LNCAP (cell line): ENCODE data around the gene NINJ1.

Experiments used
- TF ChIP-seq, protein P1 (sequence below): fragments of 450-650 bp; IDR thresholded peaks from 2 replicates; pipeline ENCODE4 v1.5.1; 2017; ENCODE audit warnings: mild to moderate bottlenecking

Gene NINJ1

DNA sequence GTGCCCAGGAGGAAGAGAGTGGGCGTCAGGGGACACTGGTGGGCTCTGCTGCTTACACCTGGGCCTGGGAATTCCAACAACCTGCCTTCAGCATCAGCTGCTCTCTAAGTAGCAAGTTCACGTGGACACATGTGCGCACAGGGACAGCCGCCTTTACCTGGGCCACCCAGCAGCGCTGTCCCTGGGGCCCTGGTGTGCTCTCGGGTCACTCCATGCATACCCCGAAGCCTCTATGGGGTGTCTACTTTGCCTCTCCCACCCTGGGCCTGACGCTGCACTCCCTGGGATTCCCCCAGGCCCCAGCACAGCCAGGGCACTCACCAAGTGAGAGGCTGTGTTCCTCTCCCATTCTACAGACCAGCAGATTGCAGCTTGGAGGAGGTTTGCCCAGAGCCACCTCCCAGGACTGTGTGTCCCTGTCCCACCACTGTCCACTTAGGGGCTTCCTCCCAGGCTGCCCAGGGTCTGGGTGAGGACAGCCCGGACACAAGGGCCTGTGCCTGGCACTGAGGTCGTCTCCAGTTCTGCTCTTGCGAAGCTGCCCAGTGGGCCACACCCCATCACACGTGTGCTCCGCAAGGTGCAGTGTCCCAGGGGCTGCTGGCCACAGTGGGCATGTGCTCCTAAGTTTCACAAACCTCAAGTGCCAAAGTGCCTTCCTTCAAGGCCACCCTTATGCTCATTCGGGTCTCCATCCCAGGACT, 5.9 kb downstream of the NINJ1 start:
- TF ChIP-seq, protein P1, sequence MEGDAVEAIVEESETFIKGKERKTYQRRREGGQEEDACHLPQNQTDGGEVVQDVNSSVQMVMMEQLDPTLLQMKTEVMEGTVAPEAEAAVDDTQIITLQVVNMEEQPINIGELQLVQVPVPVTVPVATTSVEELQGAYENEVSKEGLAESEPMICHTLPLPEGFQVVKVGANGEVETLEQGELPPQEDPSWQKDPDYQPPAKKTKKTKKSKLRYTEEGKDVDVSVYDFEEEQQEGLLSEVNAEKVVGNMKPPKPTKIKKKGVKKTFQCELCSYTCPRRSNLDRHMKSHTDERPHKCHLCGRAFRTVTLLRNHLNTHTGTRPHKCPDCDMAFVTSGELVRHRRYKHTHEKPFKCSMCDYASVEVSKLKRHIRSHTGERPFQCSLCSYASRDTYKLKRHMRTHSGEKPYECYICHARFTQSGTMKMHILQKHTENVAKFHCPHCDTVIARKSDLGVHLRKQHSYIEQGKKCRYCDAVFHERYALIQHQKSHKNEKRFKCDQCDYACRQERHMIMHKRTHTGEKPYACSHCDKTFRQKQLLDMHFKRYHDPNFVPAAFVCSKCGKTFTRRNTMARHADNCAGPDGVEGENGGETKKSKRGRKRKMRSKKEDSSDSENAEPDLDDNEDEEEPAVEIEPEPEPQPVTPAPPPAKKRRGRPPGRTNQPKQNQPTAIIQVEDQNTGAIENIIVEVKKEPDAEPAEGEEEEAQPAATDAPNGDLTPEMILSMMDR = no peak

DNA sequence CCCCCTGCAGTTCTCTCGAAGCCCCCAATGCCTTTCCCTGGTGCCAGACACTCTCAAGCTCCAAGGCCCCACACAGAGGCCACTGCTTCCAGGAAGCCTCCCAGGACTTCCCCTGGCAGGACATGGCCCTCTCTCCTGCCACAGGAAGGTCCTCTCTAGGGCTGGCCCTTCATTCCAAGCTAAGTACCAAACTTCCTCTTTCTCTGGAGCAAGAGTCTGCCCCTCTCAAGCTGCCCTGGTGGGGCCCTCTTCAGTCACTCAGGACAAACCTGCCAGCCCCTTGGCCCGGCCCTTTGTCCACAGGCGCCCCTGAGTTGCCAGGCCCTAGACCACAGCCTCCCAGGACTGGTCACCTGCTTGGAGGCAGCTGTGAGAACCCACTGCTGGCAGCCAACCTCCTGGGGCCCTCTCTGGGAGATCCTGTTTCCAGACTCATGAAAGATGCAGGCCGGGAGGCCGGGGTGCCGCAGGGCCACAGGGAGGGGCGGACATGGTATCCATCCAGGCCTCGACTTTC, 6.6 kb downstream of the NINJ1 start:
- TF ChIP-seq, protein P1 = no peak

DNA sequence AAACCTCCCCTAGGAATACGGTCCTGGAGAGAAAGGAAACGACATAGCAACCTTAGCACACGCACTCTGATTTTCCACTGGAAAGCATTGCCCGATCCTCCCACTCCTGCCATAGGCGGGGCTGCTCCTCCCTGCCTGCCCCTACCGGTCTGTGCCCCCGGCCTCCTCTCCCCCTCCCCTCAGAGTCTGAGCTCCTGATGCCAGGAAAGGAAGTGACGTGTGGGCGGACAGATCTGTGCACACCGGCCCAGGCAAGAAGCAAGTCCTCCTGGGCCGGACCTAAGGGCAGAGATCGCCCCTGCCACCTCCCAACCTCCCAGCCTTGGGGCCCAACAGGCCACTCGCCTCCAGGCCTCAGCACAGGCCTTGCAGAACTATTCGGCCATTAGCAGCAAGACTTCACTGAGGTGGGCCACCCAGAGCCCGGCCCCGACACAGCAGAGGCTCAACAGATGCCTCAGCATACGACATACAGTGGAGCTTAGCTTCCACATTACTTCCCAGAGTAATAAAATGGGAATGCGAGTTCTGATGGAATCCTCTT, 7.2 kb downstream of the NINJ1 start:
- TF ChIP-seq, protein P1 = no peak

DNA sequence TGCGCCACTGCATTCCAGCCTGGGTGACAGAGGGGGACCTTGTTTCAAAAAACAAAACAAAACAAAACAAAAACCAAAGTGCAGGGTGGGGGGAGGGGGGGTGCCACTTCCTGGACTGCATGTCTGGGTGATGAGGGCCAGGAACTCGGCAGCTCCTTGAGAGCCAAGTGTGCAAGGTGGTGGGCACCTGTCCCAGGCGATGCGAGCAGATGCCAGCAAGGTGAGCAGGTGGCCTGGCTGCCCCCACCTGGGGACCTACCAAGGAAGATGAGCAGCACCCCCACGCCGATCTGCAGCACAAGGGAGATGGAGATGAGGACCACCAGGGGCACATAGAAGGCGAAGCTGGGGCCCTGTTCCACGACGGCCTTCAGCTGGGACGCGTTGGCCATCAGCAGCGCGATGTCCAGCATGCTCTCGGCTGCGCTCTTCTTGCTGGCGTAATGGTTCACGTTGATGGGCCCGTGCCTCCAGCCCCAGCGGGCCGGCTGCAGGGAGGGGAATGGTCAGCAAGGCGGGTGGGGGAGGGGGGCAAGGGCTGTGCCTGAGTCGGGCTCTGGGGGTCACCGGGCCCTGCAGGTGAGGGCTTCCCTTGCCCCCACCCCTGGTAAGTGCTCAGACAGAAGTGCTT, 7.8 kb downstream of the NINJ1 start:
- TF ChIP-seq, protein P1 = no peak

DNA sequence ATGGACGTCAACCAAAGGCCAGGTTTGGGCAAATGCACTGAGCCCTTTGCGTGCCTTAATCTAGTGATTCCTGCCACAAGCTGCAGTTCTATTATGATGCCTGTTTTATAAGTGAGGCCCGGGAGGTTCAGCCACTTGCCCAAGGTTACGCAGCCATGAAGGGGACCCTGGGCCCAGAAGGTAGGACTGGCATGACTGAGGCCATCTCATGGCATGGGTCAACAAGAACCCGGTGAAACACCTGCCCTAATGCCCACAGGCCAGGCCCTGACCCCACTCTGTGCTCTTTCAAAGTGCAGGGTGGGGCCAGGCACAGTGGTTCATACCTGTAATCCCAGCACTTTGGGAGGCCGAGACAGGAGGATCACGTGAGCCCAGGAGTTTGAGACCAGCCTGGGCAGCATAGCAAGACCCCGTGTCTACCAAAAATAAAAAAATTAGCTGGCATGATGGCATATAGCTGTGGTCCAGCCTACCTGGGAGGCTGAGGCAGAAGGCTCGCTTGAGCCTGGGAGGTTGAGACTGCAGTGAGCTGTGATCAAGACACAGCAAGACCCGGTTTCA, 8.6 kb downstream of the NINJ1 start:
- TF ChIP-seq, protein P1 = no peak

DNA sequence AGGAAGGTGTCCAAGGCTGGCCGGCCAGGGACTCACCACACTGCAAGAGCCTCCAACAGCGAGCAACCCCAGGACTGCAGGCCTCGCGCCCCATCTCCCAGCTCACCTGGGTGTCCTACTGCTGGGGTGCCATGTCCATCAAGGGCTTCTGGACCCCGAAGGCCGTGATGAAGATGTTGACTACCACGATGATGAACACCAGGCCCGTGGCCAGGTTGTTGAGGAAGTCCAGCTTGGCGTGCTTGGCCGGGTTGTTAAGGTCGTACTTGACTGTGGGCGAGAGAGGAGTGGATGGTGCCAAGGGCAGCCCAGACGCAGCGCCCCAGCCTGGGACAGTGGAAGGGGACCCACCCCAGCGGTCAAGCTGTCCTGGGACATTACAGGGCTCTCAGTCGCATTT, 9.3 kb downstream of the NINJ1 start:
- TF ChIP-seq, protein P1 = no peak

DNA sequence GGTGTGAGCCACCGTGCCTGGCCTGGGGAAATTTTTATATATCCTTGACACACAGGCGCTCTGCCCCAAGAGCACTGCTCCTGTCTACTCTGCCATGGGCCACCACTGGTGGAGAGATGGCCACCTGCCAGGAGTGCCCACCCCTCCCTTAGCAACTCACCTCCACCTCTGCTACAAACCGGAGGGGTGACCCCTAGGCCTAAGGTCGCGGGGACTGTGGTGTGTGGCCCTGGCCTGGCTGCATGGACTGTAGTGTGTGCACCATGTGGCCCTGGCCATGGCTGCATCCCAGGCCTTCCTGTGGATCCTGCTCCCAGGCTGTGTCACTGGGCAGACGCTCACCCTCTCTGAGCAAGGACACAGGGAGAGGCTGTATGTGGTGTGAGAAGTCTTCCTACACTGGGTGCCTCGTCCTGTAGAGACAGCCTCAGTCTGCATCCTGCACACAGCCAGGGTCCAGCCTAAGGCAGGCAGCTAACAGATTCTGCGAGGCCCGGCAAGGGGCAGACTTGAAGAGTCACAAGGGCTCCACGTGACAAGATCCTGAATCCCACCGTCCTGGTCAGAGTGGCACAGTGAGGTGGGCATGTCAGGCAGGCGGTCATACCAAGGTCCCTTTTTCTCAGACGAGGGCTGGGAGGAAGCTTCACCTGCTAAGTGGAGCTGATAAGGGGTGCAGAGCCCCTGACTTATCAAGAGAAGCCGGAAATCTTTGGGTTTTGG, 10.3 kb downstream of the NINJ1 start:
- TF ChIP-seq, protein P1 = no peak
